Loucy (cell line): ENCODE data around the gene RHOH.
A peak's percentile ranks its signal among the peaks of the same experiment; 100 is the strongest.

ENCODE experiments used
- H2AFZ ChIP-seq: fragments of 200-600 bp; sonication (generic); 2 replicates; pipeline ENCODE4 v1.6.0; 2016; ENCODE audit warnings: antibody characterized with exemption, mild to moderate bottlenecking, low read length, moderate library complexity
- H3F3A ChIP-seq: fragments of 200-600 bp; 2 replicates; pipeline ENCODE4 v1.6.0; 2016; ENCODE audit warnings: antibody characterized with exemption, low read depth, mild to moderate bottlenecking
- H3K27me3 ChIP-seq: fragments of 200-600 bp; sonication (generic); 2 replicates; pipeline ENCODE4 v1.6.1; 2014; ENCODE audit warnings: low read length, mild to moderate bottlenecking; ENCODE audit not compliant: insufficient read depth, poor library complexity, severe bottlenecking
- H3K36me3 ChIP-seq: fragments of 200-600 bp; sonication (generic); 2 replicates; pipeline ENCODE4 v1.6.1; 2016; ENCODE audit warnings: low read length; ENCODE audit not compliant: insufficient read depth
- H3K4me1 ChIP-seq: fragments of 200-600 bp; sonication (generic); 2 replicates; pipeline ENCODE4 v1.5.1; 2014; ENCODE audit warnings: low read length, mild to moderate bottlenecking; ENCODE audit not compliant: insufficient read depth, poor library complexity, severe bottlenecking
- H3K4me2 ChIP-seq: fragments of 200-600 bp; sonication (generic); 2 replicates; pipeline ENCODE4 v1.6.0; 2014; ENCODE audit warnings: antibody characterized with exemption, low read length, low read depth, mild to moderate bottlenecking; ENCODE audit not compliant: poor library complexity, severe bottlenecking
- H3K4me3 ChIP-seq: fragments of 200-600 bp; sonication (generic); 2 replicates; pipeline ENCODE4 v1.5.1; 2014; ENCODE audit warnings: low read length, mild to moderate bottlenecking, mixed read lengths; ENCODE audit not compliant: poor library complexity, severe bottlenecking
- H3K79me2 ChIP-seq: fragments of 200-600 bp; sonication (generic); 2 replicates; pipeline ENCODE4 v1.6.1; 2014; ENCODE audit warnings: low read length; ENCODE audit not compliant: insufficient read depth
- H3K9ac ChIP-seq: fragments of 200-600 bp; sonication (generic); 2 replicates; pipeline ENCODE4 v1.6.0; 2014; ENCODE audit warnings: mild to moderate bottlenecking, low read depth, low read length, moderate library complexity; ENCODE audit not compliant: poor library complexity, severe bottlenecking
- H3K9me2 ChIP-seq: fragments of 200-600 bp; sonication (generic); replicated peaks from 2 replicates; pipeline ENCODE4 v1.6.1; 2016; ENCODE audit warnings: low read depth, low read length, mixed read lengths
- H3K9me3 ChIP-seq: fragments of 200-600 bp; sonication (generic); 2 replicates; pipeline ENCODE4 v1.6.1; 2014; ENCODE audit warnings: mild to moderate bottlenecking, antibody characterized with exemption, low read length, low read depth; ENCODE audit not compliant: insufficient read depth
- H4K20me1 ChIP-seq: fragments of 200-600 bp; sonication (generic); 2 replicates; pipeline ENCODE4 v1.6.0; 2014; ENCODE audit warnings: antibody characterized with exemption, low read length, mild to moderate bottlenecking; ENCODE audit not compliant: insufficient read depth, poor library complexity, severe bottlenecking
- CTCF ChIP-seq: fragments of 200-600 bp; sonication (generic); conservative IDR thresholded peaks from 2 replicates; pipeline ENCODE4 v1.5.1; 2014; ENCODE audit warnings: mild to moderate bottlenecking, antibody characterized with exemption, low read length
- EZH2phosphoT487 ChIP-seq: fragments of 200-600 bp; IDR thresholded peaks from 2 replicates; pipeline ENCODE4 v1.6.1; 2018; ENCODE audit warnings: antibody characterized with exemption, mild to moderate bottlenecking, moderate library complexity, borderline replicate concordance

RHOH gene

GRCh38 chr4:40221744-40222143 is 24.9 kb downstream of the RHOH start:
- Histone ChIP-seq H3K4me2 (no peak overlapping the region), H3K27me3 (no peaks in the 10 kb centered on the region), H3F3A (no peaks in the 10 kb centered on the region; the same call in 1 of the 2 replicates), H3K9me3 (no peaks in the 10 kb centered on the region), H3K4me3 (no peak overlapping the region), H3K9ac (no peak overlapping the region), H2AFZ (no peak overlapping the region), H4K20me1 (peaks cover 99% of the 10 kb centered on the region), H3K9me2 (no peaks in the 10 kb centered on the region), H3K36me3 (peaks cover 94% of the 10 kb centered on the region), H3K79me2 (peaks cover 100% of the 10 kb centered on the region), H3K4me1 (peaks cover 36% of the 10 kb centered on the region)
- TF ChIP-seq CTCF (no peak), EZH2phosphoT487 (no peak)

GRCh38 chr4:40223343-40223742 is 26.5 kb downstream of the RHOH start:
- H3K4me2 ChIP-seq, result no peak overlapping the region
- H3K4me1 ChIP-seq, result peaks cover 31% of the 10 kb centered on the region
- H3F3A ChIP-seq, result no peaks in the 10 kb centered on the region; the same call in 1 of the 2 replicates

GRCh38 chr4:40224432-40224831 is 27.6 kb downstream of the RHOH start:
- Histone ChIP-seq H4K20me1 (peaks cover 98% of the 10 kb centered on the region), H2AFZ (no peak overlapping the region), H3K27me3 (no peaks in the 10 kb centered on the region), H3K4me1 (peaks cover 32% of the 10 kb centered on the region), H3K36me3 (peaks cover 94% of the 10 kb centered on the region), H3K4me2 (peak overlapping the region; percentile 1), H3K4me3 (no peak overlapping the region), H3K9me3 (no peaks in the 10 kb centered on the region), H3K9ac (no peak overlapping the region), H3K79me2 (peaks cover 100% of the 10 kb centered on the region), H3K9me2 (no peaks in the 10 kb centered on the region), H3F3A (no peaks in the 10 kb centered on the region; the same call in 1 of the 2 replicates)
- TF ChIP-seq CTCF (no peak), EZH2phosphoT487 (no peak)

More at GRCh38 chr4:40223343-40223742, 26.5 kb downstream of the RHOH start:
- Histone ChIP-seq H3K27me3 (no peaks in the 10 kb centered on the region), H2AFZ (no peak overlapping the region), H3K4me3 (no peak overlapping the region), H3K79me2 (peaks cover 100% of the 10 kb centered on the region), H3K9me2 (no peaks in the 10 kb centered on the region), H3K9me3 (no peaks in the 10 kb centered on the region), H3K36me3 (peaks cover 93% of the 10 kb centered on the region), H3K9ac (no peak overlapping the region), H4K20me1 (peaks cover 99% of the 10 kb centered on the region)
- TF ChIP-seq CTCF (no peak), EZH2phosphoT487 (no peak)
